Non-pigmented ciliary epithelial cell (primary cell): ENCODE data around the gene SAMD11.

ENCODE experiments used
- DNase-seq: peaks from one replicate; pipeline ENCODE4 v3.0.0-alpha.2; 2010; ENCODE audit warnings: low read depth

Gene SAMD11

DNA sequence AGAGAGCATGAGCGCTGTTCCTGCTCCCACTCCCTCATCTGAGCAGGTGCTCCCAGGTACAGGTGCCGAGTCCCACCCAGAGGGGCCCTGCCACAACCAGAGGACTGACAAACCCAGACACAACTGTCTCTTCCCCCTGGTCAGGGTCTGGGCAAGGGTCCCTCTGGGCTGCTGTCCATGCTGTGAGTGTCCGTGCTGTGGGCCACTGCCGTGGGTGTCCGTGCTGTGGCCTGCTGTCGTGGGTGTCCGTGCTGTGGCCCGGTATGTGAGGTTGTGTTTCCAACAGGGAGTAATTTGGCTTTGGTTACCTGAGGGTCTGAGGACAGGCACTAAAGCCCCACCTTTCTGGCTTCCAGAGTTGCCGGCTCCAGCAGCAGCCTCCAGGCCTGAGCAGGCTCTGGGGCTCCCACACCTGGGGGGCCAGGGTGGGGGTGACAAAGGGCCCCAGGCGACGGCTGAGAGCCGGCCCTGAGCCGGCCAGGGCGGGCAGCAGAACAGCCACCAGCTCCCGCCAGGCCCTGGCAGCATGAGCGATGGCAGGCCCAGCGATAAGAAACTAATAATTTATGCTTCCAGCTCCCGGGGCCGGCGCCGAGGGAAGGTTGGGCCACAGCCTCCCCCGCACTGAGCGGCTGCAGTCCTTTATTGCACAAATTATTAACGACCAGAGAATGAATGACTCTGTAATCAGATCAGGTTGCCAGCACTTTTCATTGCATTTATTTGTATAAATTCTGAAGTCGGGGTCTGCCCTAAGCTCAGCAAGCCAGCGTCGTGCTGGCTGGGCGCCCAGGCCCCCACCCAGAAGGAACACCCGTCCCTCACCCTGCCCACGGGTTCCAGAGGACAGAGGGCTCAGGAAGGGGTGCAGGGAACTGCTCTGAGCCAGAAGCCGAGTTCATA is 7.3 kb upstream of the SAMD11 start:
- no peak for DNase-seq

GRCh38 chr1:917076-917459 is 6.7 kb upstream of the SAMD11 start:
- no peak for DNase-seq

- no peak for DNase-seq
Measured at GRCh38 chr1:917466-918091, 6.1 kb upstream of the SAMD11 start.

DNA sequence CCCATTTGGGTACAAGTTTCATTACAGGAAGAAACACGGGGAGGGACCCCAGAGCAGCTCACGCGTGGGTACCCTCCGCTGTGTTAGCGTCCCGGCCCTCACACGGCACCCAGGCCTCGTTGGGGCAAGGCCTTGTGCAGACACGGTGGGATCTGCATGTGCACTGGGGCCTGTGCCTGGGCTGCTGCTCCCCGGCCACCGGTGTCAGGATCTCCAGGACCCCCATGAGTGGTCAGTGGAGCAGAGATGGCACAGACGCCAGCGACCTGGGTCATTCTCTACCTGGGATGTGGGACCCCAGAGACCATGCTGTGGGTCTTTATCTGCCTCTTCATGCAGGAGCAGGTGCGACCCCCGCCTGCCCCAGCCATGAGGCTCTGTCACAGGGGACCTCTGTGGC is 5.4 kb upstream of the SAMD11 start:
- DNase-seq: no peak

DNA sequence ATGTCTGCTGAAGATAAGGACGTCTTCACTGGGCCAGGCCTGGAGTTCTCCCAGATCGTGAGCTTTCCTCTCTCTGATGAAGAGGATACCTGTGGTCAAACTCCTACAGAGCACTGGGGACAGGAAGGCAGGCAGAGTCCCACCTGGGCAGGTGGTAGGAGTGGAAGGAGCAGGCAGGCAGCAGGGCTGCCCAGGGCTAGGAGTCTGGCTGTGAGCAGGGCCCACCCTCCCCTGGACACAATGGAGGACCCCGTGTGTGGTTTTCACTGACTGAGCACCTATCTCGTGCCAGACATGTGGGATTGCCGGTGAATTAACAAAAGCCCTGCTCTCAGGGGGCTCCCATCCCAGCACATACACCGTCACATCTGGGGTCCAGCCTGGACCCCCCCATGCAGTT is 4.9 kb upstream of the SAMD11 start:
- DNase-seq: no peak

- DNase-seq: no peak
Measured at GRCh38 chr1:919271-919872, 4.4 kb upstream of the SAMD11 start.

- DNase-seq: no peak
Measured at GRCh38 chr1:920010-920409, 3.7 kb upstream of the SAMD11 start.

- DNase-seq: no peak
Measured at GRCh38 chr1:920521-920920, 3.2 kb upstream of the SAMD11 start.

DNA sequence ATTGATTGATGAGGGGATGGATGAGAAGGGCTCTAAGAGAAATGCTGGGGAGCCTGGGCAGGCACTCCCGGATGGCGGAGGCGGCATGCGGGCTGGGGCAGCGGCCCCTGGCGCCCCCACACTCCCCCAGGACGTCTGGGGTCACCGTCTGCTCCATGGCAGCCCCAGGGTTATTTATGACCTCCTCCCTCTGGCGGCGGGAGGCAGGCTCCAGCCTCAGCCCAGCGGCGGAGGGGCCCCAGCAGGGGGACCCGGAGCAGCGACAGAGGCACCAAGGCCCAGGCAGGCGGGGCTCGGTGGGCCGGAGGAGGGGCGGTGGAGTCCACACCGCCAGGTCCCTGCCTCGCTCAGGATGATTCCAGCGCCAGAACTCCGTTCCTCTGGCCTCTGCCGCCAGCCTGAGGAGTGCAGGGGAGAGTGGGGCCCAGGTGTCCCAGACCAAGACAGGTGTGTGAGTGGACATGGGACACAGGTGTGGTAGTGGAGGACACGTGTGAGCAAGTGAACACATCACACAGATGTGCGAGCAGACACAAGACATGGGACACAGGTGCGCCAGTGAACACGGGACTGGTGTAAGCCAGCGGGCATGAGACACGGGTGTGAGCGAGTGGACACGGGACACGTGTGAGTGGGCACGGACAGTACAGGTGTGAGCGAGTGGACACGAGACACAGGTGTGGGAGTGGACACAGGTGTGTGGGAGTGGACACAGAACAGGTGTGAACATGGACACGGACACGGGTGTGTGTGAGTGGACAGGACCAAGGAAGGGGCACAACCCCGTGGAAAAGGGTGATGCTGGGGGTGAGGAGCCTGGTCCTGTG is 2.5 kb upstream of the SAMD11 start:
- no peak for DNase-seq

GRCh38 chr1:923991-924655 is 400 bp downstream of the SAMD11 start:
- DNase-seq: no peak

GRCh38 chr1:924656-925560 is 1.2 kb downstream of the SAMD11 start:
- DNase-seq: no peak

- DNase-seq: no peak
Measured at GRCh38 chr1:925561-926421, 2.1 kb downstream of the SAMD11 start.

DNA sequence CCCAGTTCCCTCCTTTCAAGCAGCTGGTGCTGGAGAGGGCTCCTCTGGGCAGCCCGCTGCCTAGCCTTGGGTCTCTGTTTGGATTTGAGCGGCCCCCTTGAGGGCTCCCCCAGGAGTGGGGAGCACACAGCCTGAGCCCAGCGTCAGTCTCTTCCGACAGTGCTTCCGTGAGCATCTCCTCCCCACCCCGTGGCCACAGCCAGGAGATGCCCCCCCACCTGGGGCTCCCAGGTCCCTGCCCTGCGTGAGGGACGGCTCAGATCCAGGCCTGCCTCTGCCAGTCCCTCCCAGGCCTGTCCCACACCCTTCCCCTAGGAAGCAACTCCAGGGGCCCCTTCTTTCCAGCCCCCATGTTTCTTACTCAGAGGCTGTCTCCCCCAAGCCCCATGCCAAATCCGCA is 3.5 kb downstream of the SAMD11 start:
- DNase-seq: no peak

GRCh38 chr1:927748-928147 is 4.0 kb downstream of the SAMD11 start:
- DNase-seq: no peak

GRCh38 chr1:928825-929661 is 5.3 kb downstream of the SAMD11 start:
- DNase-seq: no peak

GRCh38 chr1:929712-930632 is 6.2 kb downstream of the SAMD11 start:
- no peak for DNase-seq

GRCh38 chr1:930633-931138 is 7.0 kb downstream of the SAMD11 start:
- DNase-seq: no peak
